ENCODE results near the gene MRTFA. TPM values are rescaled to one million over a fixed set of nuclear protein-coding genes. Genes with fewer than 3 reads are reported as not detected.
"Not testable (repeated sequence)": the region's sequence is repeated elsewhere in the genome, so short reads cannot be mapped to it uniquely, and the experiment has no call there.

Gene MRTFA
- total and polyA plus RNA-seq, 3 donors from 2014 or later, result 59.5 to 162 (median 158) TPM

DNA sequence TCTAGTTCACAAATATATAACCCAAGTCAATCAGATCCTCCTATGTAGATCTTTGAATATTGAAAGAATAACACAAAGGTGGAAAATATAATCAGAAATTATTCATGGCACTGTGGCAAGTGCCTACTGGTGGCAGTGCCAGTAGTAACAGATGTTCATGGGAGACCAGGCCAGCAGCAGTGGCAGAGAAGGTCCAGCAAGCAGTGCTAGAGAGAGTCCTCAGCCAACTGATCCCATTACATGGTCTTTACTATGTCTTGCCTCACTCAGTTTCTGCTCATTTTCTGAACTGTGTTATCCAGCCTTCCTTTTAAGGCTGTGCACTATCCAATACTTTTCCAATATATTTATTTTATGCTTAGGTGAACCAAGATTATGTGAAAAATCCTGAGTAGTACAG is 124.9 kb downstream of the MRTFA start:
- no peaks in the 10 kb centered on the region for H3K9me3 ChIP-seq
- peak overlapping the region; percentile 35 to 91 for H3K27ac ChIP-seq
- H3K27me3 ChIP-seq, result no peaks in the 10 kb centered on the region
- no peaks in the 10 kb centered on the region for H3K36me3 ChIP-seq (ENCODE audit: low read depth, missing control alignments)
- no peak for TF ChIP-seq POLR2A (IDR thresholded peaks at IDR 0.05)
- TF ChIP-seq CTCF (IDR thresholded peaks at IDR 0.05), result no peak
- intact Hi-C loops (cut with DNase I; ENCODE audit: low total_unique reads), result no loop called here
- no peak for DNase-seq
- no peak overlapping the region for H3K4me3 ChIP-seq
- peaks cover 33% of the 10 kb centered on the region for H3K4me1 ChIP-seq

- H3K27ac ChIP-seq, result peak overlapping the region; percentile 66 to 91
- H3K36me3 ChIP-seq (ENCODE audit: low read depth, missing control alignments), result no peaks in the 10 kb centered on the region
- no peak overlapping the region for H3K4me3 ChIP-seq
- no peak for DNase-seq
- H3K27me3 ChIP-seq, result no peaks in the 10 kb centered on the region
- WGBS, 2 donors, result 32 to 45% methylated on average over 4 of the region's 4 CpGs
- H3K4me1 ChIP-seq, result peaks cover 33% of the 10 kb centered on the region
- H3K9me3 ChIP-seq, result no peaks in the 10 kb centered on the region
- TF ChIP-seq POLR2A (IDR thresholded peaks at IDR 0.05) (no peak), CTCF (IDR thresholded peaks at IDR 0.05) (no peak)
- intact Hi-C loops (cut with DNase I; ENCODE audit: low total_unique reads), result no loop called here
Measured at GRCh38 chr22:40510631-40511364, 125.7 kb downstream of the MRTFA start.

DNA sequence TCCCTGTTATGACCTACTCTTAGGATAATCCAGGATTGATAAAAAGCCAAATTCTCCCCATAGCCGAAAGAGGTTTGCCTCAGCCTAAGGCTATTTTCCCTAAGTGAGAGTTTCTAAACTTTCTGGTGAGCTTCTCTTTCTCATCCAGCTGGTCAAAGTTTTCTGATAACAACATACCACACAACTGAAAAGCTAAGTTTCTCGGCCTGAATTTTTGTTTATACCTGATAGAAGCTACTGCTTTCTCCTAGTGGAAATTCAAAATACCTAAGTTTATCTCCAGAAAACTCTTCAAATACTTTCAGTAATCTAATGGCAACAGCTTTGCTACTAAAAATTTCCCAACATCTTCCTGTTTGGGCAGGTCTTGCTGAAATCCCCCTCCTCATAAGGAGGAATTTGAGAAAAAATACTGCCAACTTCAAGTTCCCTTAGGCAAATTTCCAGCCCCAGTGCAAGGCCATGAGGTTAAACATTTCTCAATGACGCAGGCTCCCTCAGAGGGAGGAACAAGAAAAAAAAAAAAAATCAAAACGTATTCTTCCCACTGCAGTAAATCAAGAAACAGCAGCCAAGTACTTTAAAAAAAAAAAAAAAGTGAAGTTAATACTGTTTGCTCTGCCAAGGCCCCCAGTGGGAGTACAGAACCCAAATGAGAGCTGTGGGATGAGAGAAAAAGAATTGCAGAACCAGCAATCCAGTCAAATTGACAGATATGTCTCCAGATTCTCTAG is 127.0 kb downstream of the MRTFA start:
- no peaks in the 10 kb centered on the region for H3K27me3 ChIP-seq
- 21 to 31% methylated on average over 4 of the region's 4 CpGs for WGBS, 2 donors
- H3K36me3 ChIP-seq (ENCODE audit: low read depth, missing control alignments), result no peaks in the 10 kb centered on the region
- H3K27ac ChIP-seq, result peak overlapping the region; percentile 66 to 91
- no peak overlapping the region for H3K4me3 ChIP-seq
- TF ChIP-seq CTCF (IDR thresholded peaks at IDR 0.05), result no peak
- TF ChIP-seq POLR2A (IDR thresholded peaks at IDR 0.05), result no peak
- no peaks in the 10 kb centered on the region for H3K9me3 ChIP-seq
- peak; percentile 60 for DNase-seq
- intact Hi-C loops (cut with DNase I; ENCODE audit: low total_unique reads), result no loop called here
- peaks cover 36% of the 10 kb centered on the region for H3K4me1 ChIP-seq

GRCh38 chr22:40508046-40508445 is 128.5 kb downstream of the MRTFA start:
- WGBS, 2 donors, result 59 to 74% methylated on average over 8 of the region's 8 CpGs
- H3K27ac ChIP-seq, result peak overlapping the region in 1 of 2 donors; percentile 91

GRCh38 chr22:40507491-40507890 is 129.0 kb downstream of the MRTFA start:
- Histone ChIP-seq H3K4me3 (no peak overlapping the region), H3K4me1 (peaks cover 40% of the 10 kb centered on the region), H3K36me3 (ENCODE audit: low read depth, missing control alignments) (no peaks in the 10 kb centered on the region), H3K9me3 (no peaks in the 10 kb centered on the region), H3K27me3 (no peaks in the 10 kb centered on the region), H3K27ac (peak overlapping the region in 1 of 2 donors; percentile 53)
- intact Hi-C loops (cut with DNase I; ENCODE audit: low total_unique reads), result no loop called here
- 80 to 87% methylated on average over 6 of the region's 6 CpGs for WGBS, 2 donors
- DNase-seq, result no peak
- no peak for TF ChIP-seq CTCF (IDR thresholded peaks at IDR 0.05)
- no peak for TF ChIP-seq POLR2A (IDR thresholded peaks at IDR 0.05)

More at GRCh38 chr22:40508046-40508445, 128.5 kb downstream of the MRTFA start:
- H3K4me1 ChIP-seq, result peaks cover 40% of the 10 kb centered on the region
- H3K9me3 ChIP-seq; H3K4me3 ChIP-seq; H3K36me3 ChIP-seq (ENCODE audit: low read depth, missing control alignments); DNase-seq; H3K27me3 ChIP-seq; intact Hi-C loops (cut with DNase I; ENCODE audit: low total_unique reads): not testable (repeated sequence)
